Measurements from ENCODE around the gene SPACA6.

DNA sequence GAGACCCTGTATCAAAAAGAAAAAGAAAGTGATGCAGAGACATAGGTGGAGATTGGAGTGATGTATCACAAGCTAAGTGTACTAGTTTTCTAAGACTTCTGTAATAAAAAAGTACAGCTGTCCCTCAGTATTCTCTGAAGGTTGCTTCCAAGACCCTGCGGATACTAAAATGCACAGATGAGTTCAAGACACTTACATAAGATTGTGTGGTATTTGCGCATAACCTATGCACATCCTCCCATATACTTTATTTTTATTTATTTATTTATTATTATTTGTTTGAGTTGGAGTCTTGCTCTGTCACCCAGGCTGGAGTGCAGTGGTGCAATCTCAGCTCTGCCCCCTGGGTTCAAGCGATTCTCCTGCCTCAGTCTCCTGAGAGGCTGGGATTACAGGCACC lies 44.3 kb downstream of the SPACA6 start:
- no peak for TF ChIP-seq EZH2phosphoT487 (IDR thresholded peaks at IDR 0.05; ENCODE audit: low read depth, severe bottlenecking, unreplicated experiment)
- TF ChIP-seq, protein P1, sequence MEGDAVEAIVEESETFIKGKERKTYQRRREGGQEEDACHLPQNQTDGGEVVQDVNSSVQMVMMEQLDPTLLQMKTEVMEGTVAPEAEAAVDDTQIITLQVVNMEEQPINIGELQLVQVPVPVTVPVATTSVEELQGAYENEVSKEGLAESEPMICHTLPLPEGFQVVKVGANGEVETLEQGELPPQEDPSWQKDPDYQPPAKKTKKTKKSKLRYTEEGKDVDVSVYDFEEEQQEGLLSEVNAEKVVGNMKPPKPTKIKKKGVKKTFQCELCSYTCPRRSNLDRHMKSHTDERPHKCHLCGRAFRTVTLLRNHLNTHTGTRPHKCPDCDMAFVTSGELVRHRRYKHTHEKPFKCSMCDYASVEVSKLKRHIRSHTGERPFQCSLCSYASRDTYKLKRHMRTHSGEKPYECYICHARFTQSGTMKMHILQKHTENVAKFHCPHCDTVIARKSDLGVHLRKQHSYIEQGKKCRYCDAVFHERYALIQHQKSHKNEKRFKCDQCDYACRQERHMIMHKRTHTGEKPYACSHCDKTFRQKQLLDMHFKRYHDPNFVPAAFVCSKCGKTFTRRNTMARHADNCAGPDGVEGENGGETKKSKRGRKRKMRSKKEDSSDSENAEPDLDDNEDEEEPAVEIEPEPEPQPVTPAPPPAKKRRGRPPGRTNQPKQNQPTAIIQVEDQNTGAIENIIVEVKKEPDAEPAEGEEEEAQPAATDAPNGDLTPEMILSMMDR (IDR thresholded peaks at IDR 0.05; ENCODE audit: poor library complexity) = no peak

All from hepatocyte (in vitro differentiated cells).